GM23248 (cell line): ENCODE measurements around the gene HFM1.

ENCODE experiments used
- EZH2 ChIP-seq: fragments of 200-600 bp; sonication (generic); IDR thresholded peaks from 2 replicates; pipeline ENCODE4 v1.6.1; 2018; ENCODE audit warnings: antibody characterized with exemption, mild to moderate bottlenecking; ENCODE audit not compliant: insufficient read depth, poor library complexity, severe bottlenecking
- EZH2phosphoT487 ChIP-seq: fragments of 200-600 bp; sonication (generic); IDR thresholded peaks from 2 replicates; pipeline ENCODE4 v1.6.1; 2018; ENCODE audit warnings: antibody characterized with exemption, moderate library complexity, mild to moderate bottlenecking, low read depth; ENCODE audit not compliant: insufficient read depth

- TF ChIP-seq EZH2 (no peak), EZH2phosphoT487 (no peak)
Measured at GRCh38 chr1:91406773-91407389, 2.2 kb upstream of the HFM1 start.
